ENCODE measurements around the gene FAIM2.
"Not testable (repeated sequence)": the region's sequence is repeated elsewhere in the genome, so short reads cannot be mapped to it uniquely, and the experiment has no call there.

FAIM2 gene

GRCh38 chr12:49882851-49883464, 20.7 kb downstream of the FAIM2 start:
- no peak for TF ChIP-seq CTCF (IDR thresholded peaks at IDR 0.05; ENCODE audit: borderline replicate concordance, insufficient read depth, low read depth, low read length)

GRCh38 chr12:49882248-49882850, 21.4 kb downstream of the FAIM2 start:
- no peak overlapping the region for H3K4me3 ChIP-seq (ENCODE audit: low read depth, low read length)
- TF ChIP-seq CTCF (IDR thresholded peaks at IDR 0.05; ENCODE audit: borderline replicate concordance, insufficient read depth, low read depth, low read length) = no peak

More at GRCh38 chr12:49882851-49883464, 20.7 kb downstream of the FAIM2 start:
- no peak overlapping the region for H3K4me3 ChIP-seq (ENCODE audit: low read depth, low read length)

- no peak for TF ChIP-seq CTCF (IDR thresholded peaks at IDR 0.05; ENCODE audit: borderline replicate concordance, insufficient read depth, low read depth, low read length)
- no peak overlapping the region for H3K4me3 ChIP-seq (ENCODE audit: low read depth, low read length)
Observed at GRCh38 chr12:49881415-49882247, 22.1 kb downstream of the FAIM2 start.

GRCh38 chr12:49880756-49881414, 22.8 kb downstream of the FAIM2 start:
- TF ChIP-seq CTCF (IDR thresholded peaks at IDR 0.05; ENCODE audit: borderline replicate concordance, insufficient read depth, low read depth, low read length) = no peak
- H3K4me3 ChIP-seq (ENCODE audit: low read depth, low read length) = no peak overlapping the region

- not testable (repeated sequence) for H3K4me3 ChIP-seq (ENCODE audit: low read depth, low read length)
Observed at GRCh38 chr12:49879065-49879464, 24.6 kb downstream of the FAIM2 start.

GRCh38 chr12:49878021-49878420, 25.7 kb downstream of the FAIM2 start:
- no peak for TF ChIP-seq CTCF (IDR thresholded peaks at IDR 0.05; ENCODE audit: borderline replicate concordance, insufficient read depth, low read depth, low read length)
- no peak overlapping the region for H3K4me3 ChIP-seq (ENCODE audit: low read depth, low read length)

GRCh38 chr12:49877066-49877465, 26.6 kb downstream of the FAIM2 start:
- no peak for TF ChIP-seq CTCF (IDR thresholded peaks at IDR 0.05; ENCODE audit: borderline replicate concordance, insufficient read depth, low read depth, low read length)
- H3K4me3 ChIP-seq (ENCODE audit: low read depth, low read length) = no peak overlapping the region

Measured in GM12875 (cell line).